Mesothelial cell of epicardium (in vitro differentiated cells): Measurements from ENCODE around the gene HOXD13. TPM values are rescaled to one million over a fixed set of nuclear protein-coding genes. Genes with fewer than 3 reads are reported as not detected.
A peak's percentile ranks its signal among the peaks of the same experiment; 100 is the strongest.

Experiments
- DNase-seq, 2 experiments: peaks; one replicate each; pipeline ENCODE4 v3.0.0; 2021; ENCODE audit warnings: low spot score in 2 of 2; ENCODE audit not compliant: unreplicated experiment in 2 of 2
- H3K27ac Mint-ChIP-seq: 2 replicates; pipeline ENCODE4 v1.8.0; 2021; ENCODE audit warnings: mixed read lengths
- H3K27me3 Mint-ChIP-seq: 2 replicates; pipeline ENCODE4 v1.8.0; 2021; ENCODE audit warnings: low read depth, mixed read lengths
- H3K36me3 Mint-ChIP-seq: 2 replicates; pipeline ENCODE4 v1.8.0; 2021; ENCODE audit warnings: mixed read lengths
- H3K4me1 Mint-ChIP-seq: 2 replicates; pipeline ENCODE4 v1.8.0; 2021; ENCODE audit warnings: mixed read lengths
- H3K4me3 Mint-ChIP-seq: 2 replicates; pipeline ENCODE4 v1.8.0; 2021; ENCODE audit warnings: mild to moderate bottlenecking, moderate library complexity, mixed read lengths
- H3K9me3 Mint-ChIP-seq: 2 replicates; pipeline ENCODE4 v1.8.0; 2021; ENCODE audit warnings: mixed read lengths
- total RNA-seq: library from RNA; stranded (reverse); gene quantifications from 3 replicates; pipeline ENCODE4 v1.2.1, GENCODE V29; 2021
- TF ChIP-seq, protein P1 (sequence below): fragments of 200-600 bp; sonication (generic); IDR thresholded peaks from one replicate; pipeline ENCODE4 v1.5.0; 2021; ENCODE audit warnings: antibody characterized with exemption; ENCODE audit not compliant: unreplicated experiment

HOXD13 gene
- total RNA-seq, 1 donor from 2014 or later: 0.56 TPM

GRCh38 chr2:176138923-176139660, 46.6 kb downstream of the HOXD13 start:
- Mint-ChIP-seq H3K4me1 (peaks cover 6% of the 10 kb centered on the region), H3K36me3 (peaks cover 3% of the 10 kb centered on the region), H3K27ac (no peak overlapping the region), H3K9me3 (no peaks in the 10 kb centered on the region), H3K4me3 (no peak overlapping the region), H3K27me3 (peaks cover 96% of the 10 kb centered on the region)
- TF ChIP-seq, protein P1, sequence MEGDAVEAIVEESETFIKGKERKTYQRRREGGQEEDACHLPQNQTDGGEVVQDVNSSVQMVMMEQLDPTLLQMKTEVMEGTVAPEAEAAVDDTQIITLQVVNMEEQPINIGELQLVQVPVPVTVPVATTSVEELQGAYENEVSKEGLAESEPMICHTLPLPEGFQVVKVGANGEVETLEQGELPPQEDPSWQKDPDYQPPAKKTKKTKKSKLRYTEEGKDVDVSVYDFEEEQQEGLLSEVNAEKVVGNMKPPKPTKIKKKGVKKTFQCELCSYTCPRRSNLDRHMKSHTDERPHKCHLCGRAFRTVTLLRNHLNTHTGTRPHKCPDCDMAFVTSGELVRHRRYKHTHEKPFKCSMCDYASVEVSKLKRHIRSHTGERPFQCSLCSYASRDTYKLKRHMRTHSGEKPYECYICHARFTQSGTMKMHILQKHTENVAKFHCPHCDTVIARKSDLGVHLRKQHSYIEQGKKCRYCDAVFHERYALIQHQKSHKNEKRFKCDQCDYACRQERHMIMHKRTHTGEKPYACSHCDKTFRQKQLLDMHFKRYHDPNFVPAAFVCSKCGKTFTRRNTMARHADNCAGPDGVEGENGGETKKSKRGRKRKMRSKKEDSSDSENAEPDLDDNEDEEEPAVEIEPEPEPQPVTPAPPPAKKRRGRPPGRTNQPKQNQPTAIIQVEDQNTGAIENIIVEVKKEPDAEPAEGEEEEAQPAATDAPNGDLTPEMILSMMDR: no peak
- DNase-seq: no peak

GRCh38 chr2:176139661-176140512, 47.4 kb downstream of the HOXD13 start:
- H3K4me3 Mint-ChIP-seq: peak overlapping the region; percentile 60
- no peak overlapping the region for H3K27ac Mint-ChIP-seq
- H3K36me3 Mint-ChIP-seq: peaks cover 3% of the 10 kb centered on the region
- no peaks in the 10 kb centered on the region for H3K9me3 Mint-ChIP-seq
- DNase-seq: no peak
- H3K27me3 Mint-ChIP-seq: peaks cover 95% of the 10 kb centered on the region
- H3K4me1 Mint-ChIP-seq: peaks cover 6% of the 10 kb centered on the region
- TF ChIP-seq, protein P1: no peak

- peak overlapping the region; percentile 60 for H3K4me3 Mint-ChIP-seq
- no peak overlapping the region for H3K27ac Mint-ChIP-seq
Measured at GRCh38 chr2:176140513-176141317, 48.2 kb downstream of the HOXD13 start.

DNA sequence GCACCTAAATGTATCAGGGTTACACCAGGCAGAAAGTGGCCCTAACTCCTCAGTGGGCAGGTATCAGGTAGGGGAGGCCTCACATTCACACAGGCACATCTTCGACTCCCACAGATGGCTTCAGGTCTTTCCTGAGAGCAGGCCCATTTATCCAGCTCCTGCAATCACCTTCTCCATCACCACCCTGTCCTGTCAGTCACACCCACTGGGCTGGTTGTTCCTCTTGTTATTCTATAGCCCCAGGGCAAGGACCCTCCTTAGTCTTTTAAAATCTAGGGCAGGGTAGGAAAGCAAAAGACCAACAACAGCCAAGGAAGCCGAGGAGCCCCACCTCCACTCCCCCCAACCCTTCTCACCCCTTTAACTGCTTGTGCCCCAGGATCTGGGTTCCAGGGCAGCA, 49.8 kb downstream of the HOXD13 start:
- TF ChIP-seq, protein P1: no peak
- H3K27ac Mint-ChIP-seq: no peak overlapping the region
- H3K27me3 Mint-ChIP-seq: peaks cover 97% of the 10 kb centered on the region
- DNase-seq: no peak
- peaks cover 3% of the 10 kb centered on the region for H3K36me3 Mint-ChIP-seq
- no peak overlapping the region for H3K4me3 Mint-ChIP-seq
- H3K4me1 Mint-ChIP-seq: no peaks in the 10 kb centered on the region
- H3K9me3 Mint-ChIP-seq: no peaks in the 10 kb centered on the region

More at GRCh38 chr2:176140513-176141317, 48.2 kb downstream of the HOXD13 start:
- Mint-ChIP-seq H3K36me3 (peaks cover 3% of the 10 kb centered on the region), H3K27me3 (peaks cover 95% of the 10 kb centered on the region), H3K9me3 (no peaks in the 10 kb centered on the region), H3K4me1 (peaks cover 2% of the 10 kb centered on the region)
- peak; percentile 77 to 92 for DNase-seq
- TF ChIP-seq, protein P1: peak; percentile 93

Other genes starting within 250 kb of the HOXD13 start
- gene LNPK, start 90.5 kb upstream of the HOXD13 start, total RNA-seq: 29.4 to 31.7 TPM (median 30.2 TPM) in 3 replicates
- 0.07 to 0.09 TPM in 2 of 3 replicates, not detected in the other for gene EVX2, start 8.8 kb upstream of the HOXD13 start, total RNA-seq
- 0.27 to 0.40 TPM (median 0.27 TPM) in 3 replicates for gene HOXD12, start 7.1 kb downstream of the HOXD13 start, total RNA-seq
- 1.9 to 3.0 TPM (median 2.2 TPM) in 3 replicates for gene HOXD11, start 14.6 kb downstream of the HOXD13 start, total RNA-seq
- gene HOXD10, start 24.1 kb downstream of the HOXD13 start, total RNA-seq: 3.2 to 4.1 TPM (median 3.9 TPM) in 3 replicates
- gene HOXD9, start 30.0 kb downstream of the HOXD13 start, total RNA-seq: 0.93 to 1.2 TPM (median 1.1 TPM) in 3 replicates
- 0.29 to 0.58 TPM (median 0.40 TPM) in 3 replicates for gene HOXD8, start 37.0 kb downstream of the HOXD13 start, total RNA-seq
- 0.67 to 1.4 TPM (median 1.3 TPM) in 3 replicates for gene HOXD4, start 58.8 kb downstream of the HOXD13 start, total RNA-seq
- gene HOXD3, start 64.6 kb downstream of the HOXD13 start, total RNA-seq: 0.93 to 1.1 TPM (median 1.1 TPM) in 3 replicates
- not detected in 3 replicates for gene HOXD1, start 95.9 kb downstream of the HOXD13 start, total RNA-seq
- 28.8 to 33.2 TPM (median 29.9 TPM) in 3 replicates for gene MTX2, start 176.7 kb downstream of the HOXD13 start, total RNA-seq